ENCODE data around the gene ASPG. TPM values are rescaled to one million over a fixed set of nuclear protein-coding genes. Genes with fewer than 3 reads are reported as not detected.

The ASPG gene
- total and polyA plus RNA-seq, 2 of the 13 experiments (the other 11 are each of a cell fraction or from before 2014, with no cell fraction given) = not detected

GRCh38 chr14:104051092-104051813, 34.2 kb upstream of the ASPG start:
- ATAC-seq (no peak), FAIRE-seq (no peak)
- BruUV-seq (replicated peaks) = no TSS peak
- TF ChIP-seq KAT2B (IDR thresholded peaks at IDR 0.05; ENCODE audit: borderline replicate concordance, low read depth, low read length) = no peak
- TF ChIP-seq ASH2L (IDR thresholded peaks at IDR 0.05; ENCODE audit: insufficient read length, low read depth, low read length) = no peak
- no peak for TF ChIP-seq ZNF589 (CRISPR knock-in tag; conservative IDR thresholded peaks at IDR 0.05)
- TF ChIP-seq BRF2 (CRISPR knock-in tag; IDR thresholded peaks at IDR 0.05) = no peak
- no peak for TF ChIP-seq ZNF124 (CRISPR knock-in tag; IDR thresholded peaks at IDR 0.05)
- TF ChIP-seq HNRNPUL1 (IDR thresholded peaks at IDR 0.05; ENCODE audit: low read depth, low read length) = no peak
- no peak for TF ChIP-seq ZNF296 (CRISPR knock-in tag; conservative IDR thresholded peaks at IDR 0.05)
- TF ChIP-seq, protein P1, sequence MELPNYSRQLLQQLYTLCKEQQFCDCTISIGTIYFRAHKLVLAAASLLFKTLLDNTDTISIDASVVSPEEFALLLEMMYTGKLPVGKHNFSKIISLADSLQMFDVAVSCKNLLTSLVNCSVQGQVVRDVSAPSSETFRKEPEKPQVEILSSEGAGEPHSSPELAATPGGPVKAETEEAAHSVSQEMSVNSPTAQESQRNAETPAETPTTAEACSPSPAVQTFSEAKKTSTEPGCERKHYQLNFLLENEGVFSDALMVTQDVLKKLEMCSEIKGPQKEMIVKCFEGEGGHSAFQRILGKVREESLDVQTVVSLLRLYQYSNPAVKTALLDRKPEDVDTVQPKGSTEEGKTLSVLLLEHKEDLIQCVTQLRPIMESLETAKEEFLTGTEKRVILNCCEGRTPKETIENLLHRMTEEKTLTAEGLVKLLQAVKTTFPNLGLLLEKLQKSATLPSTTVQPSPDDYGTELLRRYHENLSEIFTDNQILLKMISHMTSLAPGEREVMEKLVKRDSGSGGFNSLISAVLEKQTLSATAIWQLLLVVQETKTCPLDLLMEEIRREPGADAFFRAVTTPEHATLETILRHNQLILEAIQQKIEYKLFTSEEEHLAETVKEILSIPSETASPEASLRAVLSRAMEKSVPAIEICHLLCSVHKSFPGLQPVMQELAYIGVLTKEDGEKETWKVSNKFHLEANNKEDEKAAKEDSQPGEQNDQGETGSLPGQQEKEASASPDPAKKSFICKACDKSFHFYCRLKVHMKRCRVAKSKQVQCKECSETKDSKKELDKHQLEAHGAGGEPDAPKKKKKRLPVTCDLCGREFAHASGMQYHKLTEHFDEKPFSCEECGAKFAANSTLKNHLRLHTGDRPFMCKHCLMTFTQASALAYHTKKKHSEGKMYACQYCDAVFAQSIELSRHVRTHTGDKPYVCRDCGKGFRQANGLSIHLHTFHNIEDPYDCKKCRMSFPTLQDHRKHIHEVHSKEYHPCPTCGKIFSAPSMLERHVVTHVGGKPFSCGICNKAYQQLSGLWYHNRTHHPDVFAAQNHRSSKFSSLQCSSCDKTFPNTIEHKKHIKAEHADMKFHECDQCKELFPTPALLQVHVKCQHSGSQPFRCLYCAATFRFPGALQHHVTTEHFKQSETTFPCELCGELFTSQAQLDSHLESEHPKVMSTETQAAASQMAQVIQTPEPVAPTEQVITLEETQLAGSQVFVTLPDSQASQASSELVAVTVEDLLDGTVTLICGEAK (IDR thresholded peaks at IDR 0.05) = no peak
- TF ChIP-seq, protein P1 (CRISPR knock-in tag; IDR thresholded peaks at IDR 0.05) = no peak
- TF ChIP-seq ZNF276 (CRISPR knock-in tag; IDR thresholded peaks at IDR 0.05; ENCODE audit: low read depth) = no peak
- TF ChIP-seq PBX2 (CRISPR knock-in tag; IDR thresholded peaks at IDR 0.05) = no peak

More at GRCh38 chr14:104051092-104051813, 34.2 kb upstream of the ASPG start:
- Histone ChIP-seq H3K4me1 (ENCODE audit: insufficient read depth, low read length) (no peaks in the 10 kb centered on the region), H3K9ac (ENCODE audit: insufficient read depth, low read depth, low read length) (no peak overlapping the region), H3K79me2 (ENCODE audit: insufficient read depth, low read length) (no peaks in the 10 kb centered on the region), H3K36me3 (replicated peaks in 1 of 2; ENCODE audit: control insufficient read depth in 1 of 2, insufficient read depth in 2 of 2, low read length in 2 of 2) (no peaks in the 10 kb centered on the region), H4K20me1 (ENCODE audit: insufficient read depth, low read length) (no peaks in the 10 kb centered on the region), H3K4me3 (replicated peaks in 1 of 3; ENCODE audit: insufficient read depth in 1 of 3, low read depth in 2 of 3, low read length in 3 of 3) (no peak overlapping the region), H3K27ac (ENCODE audit: extremely low read length, insufficient read depth, low read length) (no peak overlapping the region), H3K9me3 (ENCODE audit: low read length) (no peaks in the 10 kb centered on the region), H3K4me2 (ENCODE audit: low read depth, low read length) (no peak overlapping the region), H2AFZ (ENCODE audit: low read length) (no peak overlapping the region), H3K27me3 (ENCODE audit: control insufficient read depth in 1 of 2, insufficient read depth in 2 of 2, low read length in 2 of 2) (peaks cover 7 to 44% of the 10 kb centered on the region in 2 experiments; a peak in 4 of 5 replicates)
- in situ Hi-C loops (cut with HindIII; ENCODE audit: extremely low pct_ligation_motif_present, low pct_unique_long_range_greater_than_20kb) (no loop called here), intact Hi-C loops (cut with micrococcal nuclease; ENCODE audit: unreplicated experiment) (no loop called here)
- CTCF ChIA-PET (ENCODE audit: low intra/inter-chr PET ratio, low total read pairs) = no interaction called here
- 16% methylated on average over 5 of the region's 5 CpGs for WGBS (ENCODE audit: low lambda C conversion rate)
- DNase-seq (ENCODE audit: low spot score) = no peak
- POLR2A ChIA-PET = no interaction called here

All from HepG2 (cell line).